K562 (cell line): ENCODE results near the gene EXOC7.

ENCODE experiments used
- CC2D1A ChIP-seq: fragments of 450-650 bp; IDR thresholded peaks from 2 replicates; pipeline ENCODE4 v1.6.1; 2017; ENCODE audit warnings: mild to moderate bottlenecking
- EP300 ChIP-seq: IDR thresholded peaks from 2 replicates; pipeline ENCODE4 v1.6.1; 2012; ENCODE audit warnings: low read length, improper control_type of control experiment
- FOS ChIP-seq: IDR thresholded peaks from 3 replicates; pipeline ENCODE4 v1.6.1; 2011; ENCODE audit not compliant: insufficient read length; ENCODE audit errors: extremely low read depth
- GABPA ChIP-seq: fragments of 200-800 bp; sonication (Bioruptor generic); conservative IDR thresholded peaks from 2 replicates; pipeline ENCODE4 v1.6.1; 2016; ENCODE audit warnings: low read depth, missing genetic modification characterization, missing compliant biosample characterization
- GATAD2B ChIP-seq: fragments of 450-650 bp; IDR thresholded peaks from 2 replicates; pipeline ENCODE4 v1.6.1; 2017; ENCODE audit warnings: mild to moderate bottlenecking, borderline replicate concordance
- KLF13 ChIP-seq: fragments of 450-650 bp; IDR thresholded peaks from 2 replicates; pipeline ENCODE4 v1.6.1; 2016; ENCODE audit warnings: missing genetic modification characterization, low read depth, mild to moderate bottlenecking, missing compliant biosample characterization, moderate library complexity, borderline replicate concordance
- MXI1 ChIP-seq: IDR thresholded peaks from 2 replicates; pipeline ENCODE4 v1.6.1; 2011; ENCODE audit warnings: low read depth, mild to moderate bottlenecking, improper control_type of control experiment, low read length
- NR1H2 ChIP-seq: sonication (generic); formaldehyde crosslinking; IDR thresholded peaks from 2 replicates; pipeline ENCODE4 v1.4.0; 2020; ENCODE audit warnings: mild to moderate bottlenecking, missing genetic modification reagents
- POLR2A ChIP-seq: fragments of 450-650 bp; conservative IDR thresholded peaks from 2 replicates; pipeline ENCODE4 v1.6.1; 2016
- POLR2AphosphoS2 ChIP-seq: IDR thresholded peaks from 2 replicates; pipeline ENCODE4 v1.6.1; 2012; ENCODE audit warnings: low read length, improper control_type of control experiment
- ZNF551 ChIP-seq: fragments of 250-450 bp; sonication (Bioruptor Pico); IDR thresholded peaks from 2 replicates; pipeline ENCODE4 v1.5.0; 2021; ENCODE audit warnings: mild to moderate bottlenecking, moderate library complexity
- TF ChIP-seq, protein P1 (sequence below), 3 experiments: IDR thresholded peaks in 2 of 3; conservative IDR thresholded peaks in 1 of 3; 2 replicates each; pipeline ENCODE4 v1.5.1; 2011 to 2012; ENCODE audit warnings: low read length in 3 of 3, mild to moderate bottlenecking in 3 of 3, control low read depth in 2 of 3, improper control_type of control experiment in 1 of 3, inconsistent platforms in 1 of 3, low read depth in 1 of 3, mixed read lengths in 1 of 3, moderate library complexity in 1 of 3; ENCODE audit not compliant: insufficient read depth in 2 of 3

DNA sequence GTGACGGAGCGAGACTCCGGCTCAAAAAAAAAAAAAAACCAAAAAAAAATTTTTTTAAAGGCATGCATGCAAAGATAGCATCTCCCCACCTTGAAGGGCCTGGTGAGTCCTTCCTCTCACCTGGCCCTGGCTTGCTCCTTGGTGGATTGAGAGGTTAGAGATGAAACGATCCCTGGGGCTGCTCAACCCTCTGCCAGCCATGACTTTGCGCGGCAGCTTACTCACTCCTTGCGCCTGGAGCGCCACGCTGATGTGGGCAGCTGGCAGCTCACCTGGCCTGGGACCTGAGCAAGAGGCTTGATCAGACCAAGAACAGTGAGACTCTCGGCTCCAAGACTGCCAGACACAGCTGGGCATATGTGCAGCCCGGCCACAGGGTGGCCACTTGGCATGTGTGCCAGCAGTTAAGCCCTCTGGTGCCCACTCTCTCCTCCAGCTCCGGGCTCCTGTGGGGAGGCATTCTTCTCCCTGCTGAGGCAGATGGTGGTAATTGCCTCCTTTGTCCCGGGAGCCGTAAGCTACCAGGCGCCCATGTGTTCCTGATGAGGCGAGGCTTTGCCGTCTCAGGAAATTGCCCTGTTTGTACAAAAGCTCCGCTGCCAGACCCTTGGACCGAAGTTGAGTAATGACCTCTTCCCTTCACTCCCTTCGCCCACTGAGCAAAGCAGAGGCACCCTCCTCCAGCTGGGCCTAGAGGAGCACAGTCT, 71.4 kb downstream of the EXOC7 start:
- TF ChIP-seq KLF13 (tag) (no peak), EP300 (no peak), FOS (no peak), CC2D1A (no peak), ZNF551 (CRISPR knock-in tag) (no peak), POLR2A (no peak), NR1H2 (CRISPR knock-in tag) (no peak), GABPA (tag) (no peak), MXI1 (no peak), POLR2AphosphoS2 (no peak), GATAD2B (no peak)
- TF ChIP-seq, protein P1, sequence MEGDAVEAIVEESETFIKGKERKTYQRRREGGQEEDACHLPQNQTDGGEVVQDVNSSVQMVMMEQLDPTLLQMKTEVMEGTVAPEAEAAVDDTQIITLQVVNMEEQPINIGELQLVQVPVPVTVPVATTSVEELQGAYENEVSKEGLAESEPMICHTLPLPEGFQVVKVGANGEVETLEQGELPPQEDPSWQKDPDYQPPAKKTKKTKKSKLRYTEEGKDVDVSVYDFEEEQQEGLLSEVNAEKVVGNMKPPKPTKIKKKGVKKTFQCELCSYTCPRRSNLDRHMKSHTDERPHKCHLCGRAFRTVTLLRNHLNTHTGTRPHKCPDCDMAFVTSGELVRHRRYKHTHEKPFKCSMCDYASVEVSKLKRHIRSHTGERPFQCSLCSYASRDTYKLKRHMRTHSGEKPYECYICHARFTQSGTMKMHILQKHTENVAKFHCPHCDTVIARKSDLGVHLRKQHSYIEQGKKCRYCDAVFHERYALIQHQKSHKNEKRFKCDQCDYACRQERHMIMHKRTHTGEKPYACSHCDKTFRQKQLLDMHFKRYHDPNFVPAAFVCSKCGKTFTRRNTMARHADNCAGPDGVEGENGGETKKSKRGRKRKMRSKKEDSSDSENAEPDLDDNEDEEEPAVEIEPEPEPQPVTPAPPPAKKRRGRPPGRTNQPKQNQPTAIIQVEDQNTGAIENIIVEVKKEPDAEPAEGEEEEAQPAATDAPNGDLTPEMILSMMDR (IDR thresholded peaks at IDR 0.05 in 2 of 3, conservative IDR thresholded peaks at IDR 0.05 in 1 of 3; ENCODE audit: insufficient read depth in 2 of 3, low read depth in 1 of 3, low read length in 3 of 3), result no peak
